NCI-H748 treated with DMSO at 0.1 percent for 48 hours (cell line): ENCODE results near the gene GMIP.
"Not testable (repeated sequence)": the region's sequence is repeated elsewhere in the genome, so short reads cannot be mapped to it uniquely, and the experiment has no call there.

Experiments
- DNase-seq: peaks from one replicate; lab custom pipeline; 2025; lab: John Stamatoyannopoulos, UW

The GMIP gene, protein sequence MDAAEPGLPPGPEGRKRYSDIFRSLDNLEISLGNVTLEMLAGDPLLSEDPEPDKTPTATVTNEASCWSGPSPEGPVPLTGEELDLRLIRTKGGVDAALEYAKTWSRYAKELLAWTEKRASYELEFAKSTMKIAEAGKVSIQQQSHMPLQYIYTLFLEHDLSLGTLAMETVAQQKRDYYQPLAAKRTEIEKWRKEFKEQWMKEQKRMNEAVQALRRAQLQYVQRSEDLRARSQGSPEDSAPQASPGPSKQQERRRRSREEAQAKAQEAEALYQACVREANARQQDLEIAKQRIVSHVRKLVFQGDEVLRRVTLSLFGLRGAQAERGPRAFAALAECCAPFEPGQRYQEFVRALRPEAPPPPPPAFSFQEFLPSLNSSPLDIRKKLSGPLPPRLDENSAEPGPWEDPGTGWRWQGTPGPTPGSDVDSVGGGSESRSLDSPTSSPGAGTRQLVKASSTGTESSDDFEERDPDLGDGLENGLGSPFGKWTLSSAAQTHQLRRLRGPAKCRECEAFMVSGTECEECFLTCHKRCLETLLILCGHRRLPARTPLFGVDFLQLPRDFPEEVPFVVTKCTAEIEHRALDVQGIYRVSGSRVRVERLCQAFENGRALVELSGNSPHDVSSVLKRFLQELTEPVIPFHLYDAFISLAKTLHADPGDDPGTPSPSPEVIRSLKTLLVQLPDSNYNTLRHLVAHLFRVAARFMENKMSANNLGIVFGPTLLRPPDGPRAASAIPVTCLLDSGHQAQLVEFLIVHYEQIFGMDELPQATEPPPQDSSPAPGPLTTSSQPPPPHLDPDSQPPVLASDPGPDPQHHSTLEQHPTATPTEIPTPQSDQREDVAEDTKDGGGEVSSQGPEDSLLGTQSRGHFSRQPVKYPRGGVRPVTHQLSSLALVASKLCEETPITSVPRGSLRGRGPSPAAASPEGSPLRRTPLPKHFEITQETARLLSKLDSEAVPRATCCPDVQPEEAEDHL

DNA sequence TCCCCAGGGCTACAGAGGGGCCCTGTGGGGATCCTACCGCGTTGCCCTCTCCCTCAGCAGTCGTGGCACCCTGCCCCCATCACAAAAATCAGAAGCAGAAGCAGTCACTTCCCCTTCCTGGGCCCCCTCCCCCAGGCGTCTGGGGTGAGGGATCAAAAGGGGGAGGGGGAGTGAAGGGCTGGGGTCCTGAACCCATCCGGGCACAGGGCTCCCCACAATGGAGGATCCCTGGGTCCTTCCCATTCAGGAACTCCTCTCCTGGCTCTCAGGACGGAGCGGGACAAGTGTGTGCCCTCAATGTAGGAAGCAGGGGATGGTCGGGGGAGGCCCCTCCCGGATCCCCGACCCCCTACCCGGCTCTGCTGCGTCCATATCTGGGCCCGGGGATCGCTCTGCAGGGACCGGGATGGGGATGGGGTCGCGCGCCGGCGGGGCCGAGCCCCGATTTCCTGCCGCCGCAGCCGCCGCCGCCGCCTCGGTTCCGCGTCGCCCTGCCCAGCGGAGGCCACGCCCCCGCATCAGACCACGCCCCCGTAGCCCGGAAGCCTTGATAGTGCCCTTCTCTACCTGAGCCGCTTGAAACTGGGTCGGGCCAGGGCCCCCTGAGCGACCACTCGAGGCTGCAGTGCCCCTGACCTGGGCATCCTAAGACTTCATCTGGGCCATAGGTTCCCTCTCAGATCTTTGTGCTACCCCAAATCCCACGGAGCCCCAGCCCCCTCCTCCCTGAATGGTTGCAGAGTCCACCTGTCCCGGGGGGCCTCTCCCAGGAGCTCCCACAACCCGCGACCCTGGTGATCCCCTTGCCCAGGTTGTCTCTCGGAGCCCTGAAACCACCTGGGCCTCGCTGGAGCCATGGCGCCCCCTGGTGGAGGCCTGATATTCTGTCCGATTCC, at the start of gene GMIP:
GMIP (minus strand) TSS at position 500 of the 896 bp plus-strand sequence; CDS start at position 372, 128 bp downstream.
- peak; percentile 54 for DNase-seq

DNA sequence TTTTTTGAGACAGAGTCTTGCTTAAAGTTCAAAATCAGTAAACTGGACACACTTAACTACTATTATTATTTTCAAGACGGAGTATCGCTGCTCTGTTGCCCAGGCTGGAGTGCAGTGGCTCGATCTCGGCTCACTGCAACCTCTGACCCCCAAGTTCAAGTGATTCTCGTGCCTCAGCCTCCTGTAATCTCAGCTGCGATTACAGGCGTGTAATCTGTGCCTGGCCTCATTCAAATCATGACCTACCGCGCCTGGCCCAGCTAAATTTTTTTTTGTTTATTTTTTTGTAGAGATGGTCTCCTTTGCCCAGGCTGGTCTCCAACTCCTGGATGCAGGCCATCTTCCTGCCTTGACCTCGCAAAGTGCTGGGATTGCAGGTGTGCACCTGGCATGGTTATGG, 48.2 kb upstream of the GMIP start:
- DNase-seq = no peak

DNA sequence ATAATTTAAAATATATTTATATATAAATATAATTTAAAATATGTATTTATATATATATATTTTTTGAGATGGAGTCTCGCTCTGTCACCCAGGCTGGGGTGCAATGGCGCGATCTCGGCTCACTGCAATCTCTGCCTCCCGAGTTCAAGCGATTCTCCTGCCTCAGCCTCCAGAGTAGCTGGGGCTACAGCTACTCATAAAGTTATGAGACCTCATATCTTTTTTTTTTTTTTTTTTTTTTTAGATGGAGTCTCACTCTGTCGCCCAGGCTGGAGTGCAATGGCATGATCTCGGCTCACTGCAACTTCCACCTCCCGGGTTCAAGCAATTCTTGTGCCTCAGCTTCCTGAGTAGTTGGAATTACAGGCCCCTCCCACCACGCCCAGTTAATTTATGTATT, 45.6 kb upstream of the GMIP start:
- not testable (repeated sequence) for DNase-seq

DNA sequence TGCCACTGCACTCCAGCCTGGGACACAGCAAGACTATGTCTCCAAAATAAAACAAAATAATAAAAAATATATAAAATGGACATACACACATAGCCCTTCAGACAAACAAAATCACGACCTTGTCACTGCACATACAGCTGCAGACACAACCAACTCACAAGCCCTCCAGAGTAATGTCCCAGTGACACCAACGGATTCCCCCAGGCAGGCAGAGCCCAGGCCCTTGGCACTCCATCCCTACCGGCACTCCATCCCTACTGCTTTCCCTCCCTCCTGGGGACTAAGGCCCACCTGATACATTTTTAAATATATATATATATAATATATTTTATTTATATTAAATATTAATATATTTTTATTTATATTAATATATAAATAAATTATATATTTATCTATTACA, 43.6 kb upstream of the GMIP start:
- DNase-seq = no peak

DNA sequence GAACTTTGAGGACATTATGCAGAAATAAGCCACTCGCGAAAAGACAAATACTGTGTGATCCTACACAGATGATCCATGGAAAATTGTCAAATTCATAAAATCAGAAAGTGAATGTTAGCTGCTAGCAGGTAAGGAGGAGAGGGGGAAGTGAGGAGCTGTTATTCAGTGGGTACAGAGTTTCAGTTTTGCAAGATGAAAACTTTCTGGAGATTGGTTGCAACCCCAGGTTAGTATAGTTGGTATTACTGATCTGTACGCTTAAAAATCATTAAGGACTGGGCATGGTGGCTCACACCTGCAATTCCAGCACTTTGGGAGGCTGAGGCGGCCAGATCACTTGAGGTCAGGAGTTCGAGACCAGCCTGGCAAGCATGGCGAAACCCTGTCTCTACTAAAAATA, 43.1 kb upstream of the GMIP start:
- no peak for DNase-seq

DNA sequence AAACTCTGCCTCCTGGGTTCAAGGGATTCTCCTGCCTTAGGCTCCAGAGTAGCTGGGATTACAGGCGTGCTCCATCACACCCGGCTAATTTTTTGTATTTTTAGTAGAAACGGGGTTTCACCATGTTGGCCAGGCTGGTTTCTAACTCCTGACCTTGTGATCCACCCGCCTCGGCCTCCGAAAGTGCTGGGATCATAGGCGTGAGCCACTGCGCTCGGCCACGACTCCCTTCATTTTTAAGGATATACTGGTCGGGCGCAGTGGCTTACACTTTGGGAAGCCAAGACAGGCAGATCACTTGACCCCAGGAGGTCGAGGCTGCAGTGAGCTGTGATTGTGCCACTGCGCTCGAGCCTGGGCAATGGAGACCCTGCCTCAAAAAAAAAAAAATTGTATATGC, 42.7 kb upstream of the GMIP start:
- DNase-seq = not testable (repeated sequence)

DNA sequence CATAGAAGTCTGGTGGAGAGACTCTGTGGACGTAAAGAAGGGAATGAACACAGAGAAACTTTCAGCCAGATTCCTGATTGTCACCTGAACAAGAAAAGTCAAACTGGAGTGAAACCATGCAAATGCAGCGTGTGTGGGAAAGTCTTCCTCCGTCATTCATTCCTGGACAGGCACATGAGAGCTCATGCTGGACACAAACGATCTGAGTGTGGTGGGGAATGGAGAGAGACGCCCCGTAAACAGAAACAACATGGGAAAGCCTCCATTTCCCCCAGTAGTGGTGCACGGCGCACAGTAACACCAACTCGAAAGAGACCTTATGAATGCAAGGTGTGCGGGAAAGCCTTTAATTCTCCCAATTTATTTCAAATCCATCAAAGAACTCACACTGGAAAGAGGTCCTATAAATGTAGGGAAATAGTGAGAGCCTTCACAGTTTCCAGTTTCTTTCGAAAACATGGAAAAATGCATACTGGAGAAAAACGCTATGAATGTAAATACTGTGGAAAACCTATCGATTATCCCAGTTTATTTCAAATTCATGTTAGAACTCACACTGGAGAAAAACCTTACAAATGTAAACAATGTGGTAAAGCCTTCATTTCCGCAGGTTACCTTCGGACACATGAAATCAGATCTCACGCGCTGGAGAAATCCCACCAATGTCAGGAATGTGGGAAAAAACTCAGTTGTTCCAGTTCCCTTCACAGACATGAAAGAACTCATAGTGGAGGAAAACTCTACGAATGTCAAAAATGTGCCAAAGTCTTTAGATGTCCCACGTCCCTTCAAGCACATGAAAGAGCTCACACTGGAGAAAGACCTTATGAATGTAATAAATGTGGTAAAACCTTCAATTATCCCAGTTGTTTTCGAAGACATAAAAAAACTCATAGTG, 36.0 kb upstream of the GMIP start:
- no peak for DNase-seq

DNA sequence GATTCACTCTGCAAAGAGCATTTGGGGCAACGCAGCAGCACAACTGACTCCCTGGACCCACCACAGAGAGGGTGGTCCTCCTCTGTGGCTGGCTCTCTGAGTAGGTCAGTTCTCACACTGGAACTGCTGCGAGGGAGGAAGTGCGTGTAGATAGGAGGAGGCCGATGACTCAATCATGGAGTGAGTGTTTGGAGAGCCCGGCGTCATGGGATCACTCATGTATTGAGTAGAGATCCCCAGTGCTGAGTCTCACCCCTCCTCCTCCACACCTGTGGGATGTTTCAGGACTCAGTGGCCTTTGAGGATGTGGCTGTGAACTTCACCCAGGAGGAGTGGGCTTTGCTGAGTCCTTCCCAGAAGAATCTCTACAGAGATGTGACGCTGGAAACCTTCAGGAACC, 34.1 kb upstream of the GMIP start:
- no peak for DNase-seq

DNA sequence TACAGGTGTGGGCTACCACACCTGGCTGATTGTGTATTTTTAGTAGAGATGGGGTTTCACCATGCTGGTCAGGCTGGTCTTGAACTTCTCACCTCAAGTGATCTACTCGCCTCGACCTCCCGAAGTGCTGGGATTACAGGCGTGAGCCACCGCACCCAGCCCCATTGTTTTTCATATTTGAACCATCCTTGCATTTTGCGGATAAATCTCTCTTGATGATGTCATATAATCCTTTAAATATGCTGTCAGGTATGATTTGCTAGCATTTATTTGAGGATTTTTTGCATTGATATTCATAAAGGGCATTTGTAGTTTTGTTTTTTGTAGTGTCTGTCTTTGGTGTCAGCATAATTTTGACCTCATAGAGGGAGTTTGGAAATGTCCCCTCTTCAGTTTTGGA, 30.9 kb upstream of the GMIP start:
- no peak for DNase-seq

DNA sequence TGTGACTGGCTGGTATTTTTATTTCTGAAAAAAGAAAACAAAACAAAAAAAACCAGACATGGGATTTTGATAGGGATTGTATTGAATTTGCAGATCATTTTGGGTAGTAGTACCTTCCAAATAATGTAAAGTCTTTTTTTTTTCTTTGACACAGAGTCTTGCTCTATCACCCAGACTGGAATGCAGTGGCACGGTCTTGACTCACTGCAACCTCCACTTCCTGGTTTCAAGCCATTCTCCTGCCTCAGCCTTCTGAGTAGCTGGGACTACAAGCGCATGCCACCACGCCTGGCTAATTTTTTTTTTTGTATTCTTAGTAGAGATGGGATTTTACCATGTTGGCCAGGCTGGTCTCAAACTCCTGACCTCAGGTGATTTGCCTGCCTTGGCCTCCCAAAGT, 29.4 kb upstream of the GMIP start:
- no peak for DNase-seq

DNA sequence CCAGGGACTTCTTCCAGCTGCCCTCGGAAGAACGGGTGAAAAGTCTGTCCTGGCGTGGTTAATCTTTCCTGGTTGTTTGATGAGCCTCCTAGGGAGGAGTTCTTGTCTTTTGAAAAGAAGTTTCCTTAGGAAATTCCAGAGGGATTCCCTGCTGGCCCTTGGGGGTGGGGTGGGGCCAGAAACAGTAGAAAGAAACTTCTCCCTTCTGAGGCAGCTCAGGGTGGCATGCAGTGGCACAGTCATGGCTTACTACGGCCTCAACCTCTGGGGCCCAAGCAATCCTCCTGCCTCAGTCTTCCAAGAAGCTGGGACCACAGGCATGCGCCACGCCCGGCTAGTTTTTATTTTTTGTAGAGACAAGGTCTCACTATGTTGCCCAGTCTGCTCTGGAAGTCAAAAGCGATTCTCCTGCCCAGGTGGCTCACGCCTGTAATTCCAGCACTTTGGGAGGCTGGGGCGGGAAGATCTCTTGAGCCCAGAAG, 26.7 kb upstream of the GMIP start:
- no peak for DNase-seq

DNA sequence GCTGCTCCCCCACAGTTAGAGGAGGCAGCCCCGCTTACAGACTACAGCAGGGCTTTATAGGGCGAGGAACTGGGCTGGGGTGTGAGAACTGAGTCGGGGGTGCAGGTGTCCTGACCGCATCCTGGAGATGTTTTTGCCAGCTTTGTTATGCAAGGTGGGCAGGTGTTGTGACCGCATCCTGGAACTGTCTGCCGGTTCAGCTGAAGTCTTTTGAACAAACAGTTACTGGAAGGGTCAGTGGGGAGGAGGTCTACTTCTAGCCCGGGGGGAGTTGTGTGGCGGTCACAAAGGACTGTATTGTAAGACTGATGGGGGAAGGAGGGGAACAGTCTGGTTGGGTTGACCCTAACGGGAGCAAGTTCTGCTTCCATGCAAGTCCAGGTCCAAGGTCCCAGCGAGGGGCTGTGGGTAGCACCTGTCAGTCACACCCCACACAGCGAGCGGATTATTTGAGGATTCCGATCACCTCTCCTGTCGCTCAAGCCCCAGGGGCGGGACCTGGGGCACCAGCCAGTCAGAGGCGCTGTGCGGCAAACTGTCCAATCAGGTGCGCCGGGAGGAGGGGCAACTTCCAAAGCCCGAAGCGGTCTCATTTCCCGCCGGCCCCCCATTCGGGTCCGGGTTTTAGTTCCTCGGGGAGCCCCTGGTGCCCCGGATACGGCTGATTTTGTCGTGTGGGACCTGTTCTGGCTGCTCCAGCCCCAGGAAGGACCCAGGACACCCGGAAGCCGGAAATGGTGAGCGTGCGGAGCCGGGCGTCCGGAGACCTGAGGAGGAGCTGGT, 25.0 kb upstream of the GMIP start, which contains the start of gene ZNF101:
ZNF101 (plus strand) TSS at position 610 of the 783 bp plus-strand sequence; CDS start at position 735, 125 bp downstream.
- DNase-seq = peak; percentile 84

DNA sequence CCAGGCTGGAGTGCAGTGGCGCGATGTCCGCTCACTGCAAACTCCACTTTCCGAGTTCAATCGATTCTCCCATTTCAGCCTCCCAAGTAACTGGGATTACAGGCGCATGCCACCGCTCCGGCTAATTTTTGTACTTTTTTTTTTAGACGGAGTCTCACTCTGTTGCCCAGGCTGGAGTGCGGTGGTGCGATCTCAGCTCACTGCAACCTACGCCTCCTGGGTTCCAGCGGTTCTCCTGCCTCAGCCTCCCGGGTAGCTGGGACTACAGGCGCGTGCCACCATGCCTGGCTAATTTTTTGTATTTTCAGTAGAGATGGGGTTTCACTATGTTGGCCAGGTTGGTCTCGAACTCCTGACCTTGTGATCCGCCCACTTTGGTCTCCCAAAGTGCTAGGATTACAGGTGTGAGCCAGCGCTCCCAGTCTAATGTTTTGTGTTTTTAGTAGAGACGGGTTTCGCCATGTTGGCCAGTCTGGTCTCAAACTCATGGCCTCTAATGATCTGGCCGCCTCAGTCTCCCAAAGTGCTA, 22.0 kb upstream of the GMIP start:
- not testable (repeated sequence) for DNase-seq

DNA sequence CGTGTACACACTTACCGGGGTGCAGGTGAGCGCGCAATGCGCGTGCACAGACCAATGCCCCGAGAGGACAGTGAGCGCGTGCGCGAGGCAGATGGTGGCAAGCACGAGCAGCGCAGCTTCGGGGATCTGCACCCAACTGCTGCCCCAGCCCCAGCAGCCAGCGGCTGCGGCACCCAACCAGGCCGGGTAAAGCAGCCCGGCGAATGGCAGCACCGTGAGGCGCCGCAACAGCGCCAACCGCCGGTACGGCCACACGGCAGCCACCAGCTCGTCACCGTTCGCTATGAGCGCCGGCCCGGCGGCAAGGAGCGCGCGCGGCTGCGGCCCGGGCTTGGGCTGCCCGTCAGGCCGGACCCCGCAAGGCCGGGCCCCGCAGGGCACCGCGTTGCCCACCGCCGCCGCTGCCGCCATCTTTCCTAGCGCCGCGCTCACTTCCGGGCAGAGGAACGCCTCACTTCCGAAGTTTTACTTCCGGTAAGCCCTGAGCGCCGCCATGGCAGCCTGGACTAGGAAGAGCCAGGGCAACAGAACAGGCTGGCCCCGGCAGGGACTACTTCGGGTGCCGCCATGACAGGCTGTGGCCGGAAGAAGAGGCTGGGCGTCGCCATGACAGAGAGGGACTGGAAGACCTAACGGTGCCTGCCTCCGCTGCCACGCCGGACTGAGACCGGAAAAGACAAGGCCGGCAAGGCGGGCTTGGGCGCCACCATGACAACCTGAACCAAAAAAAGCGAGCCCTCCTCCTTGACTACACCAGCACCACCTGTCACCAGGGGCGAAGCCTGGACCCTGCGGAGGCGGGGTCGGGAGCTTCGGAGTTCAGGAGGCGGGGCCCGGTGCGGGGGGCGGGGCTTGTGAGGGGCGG, 20.0 kb upstream of the GMIP start, which contains the start of gene ATP13A1:
ATP13A1 (minus strand) TSS at position 421 of the 865 bp plus-strand sequence; CDS start at position 411, 10 bp downstream.
- DNase-seq = peak; percentile 92

DNA sequence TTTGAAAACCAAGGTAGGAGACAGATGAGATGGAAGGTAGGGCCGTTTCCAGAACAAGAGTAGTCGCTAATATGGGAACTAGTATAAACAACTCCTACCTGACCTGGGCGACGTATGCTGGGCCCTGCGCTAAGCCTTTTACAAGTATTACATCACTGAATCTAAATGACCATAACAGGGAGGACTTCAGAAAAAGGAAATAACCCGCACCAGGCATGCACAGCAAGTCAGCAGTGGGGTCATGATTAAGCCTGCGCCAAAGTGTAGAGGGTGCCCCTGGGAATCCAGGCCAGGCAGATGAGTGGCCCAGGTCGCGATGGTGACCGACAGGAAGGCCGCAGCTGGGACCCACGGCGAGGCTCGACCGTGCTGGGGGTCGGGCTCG, 19.4 kb upstream of the GMIP start:
- no peak for DNase-seq

DNA sequence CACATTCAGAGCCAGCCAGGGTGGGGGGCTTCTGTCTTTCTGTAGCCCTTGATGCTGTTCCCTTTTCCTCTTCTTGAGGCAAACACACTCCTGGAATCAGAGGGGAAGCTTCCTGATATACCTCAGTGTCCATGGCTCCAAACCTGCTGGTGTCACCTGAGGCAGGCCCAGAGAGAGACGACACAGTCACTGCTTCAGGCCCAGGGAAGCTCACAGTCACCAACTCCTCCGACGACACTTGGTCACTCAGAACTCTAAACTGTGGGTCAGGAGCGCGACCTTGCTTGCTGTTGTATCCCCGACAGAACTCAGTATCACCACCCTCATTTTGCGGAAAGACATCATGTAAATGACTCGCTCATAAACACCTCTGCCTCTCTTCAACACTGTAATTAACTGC, 18.9 kb upstream of the GMIP start:
- DNase-seq = no peak

DNA sequence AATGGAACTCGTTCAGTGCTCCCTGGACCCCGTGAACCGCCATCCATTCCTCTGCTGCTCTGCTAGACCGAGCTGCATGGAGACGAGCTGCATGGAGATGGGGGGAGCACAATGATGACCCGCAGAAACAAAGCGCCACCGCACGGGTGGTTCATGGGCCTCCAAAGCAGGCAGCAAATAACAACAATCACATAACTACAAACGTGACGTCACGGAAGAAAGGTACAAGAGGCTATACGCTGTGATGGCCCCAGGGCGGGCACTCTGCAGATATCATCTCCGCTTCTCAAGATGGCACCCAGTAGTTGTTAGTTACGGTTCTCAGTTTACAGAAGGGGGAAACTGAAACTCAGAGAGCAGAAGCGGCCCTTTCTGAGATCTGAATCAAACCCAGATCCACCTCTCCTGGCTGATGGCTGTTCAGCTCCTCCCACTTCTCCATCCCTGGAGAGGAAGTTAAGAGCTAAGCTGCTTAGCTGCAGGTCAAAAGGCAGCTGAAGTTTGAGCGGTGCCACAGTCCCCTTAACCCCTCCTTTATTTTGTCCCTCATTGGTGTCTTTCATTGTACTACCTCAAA, 18.3 kb upstream of the GMIP start:
- DNase-seq = no peak

DNA sequence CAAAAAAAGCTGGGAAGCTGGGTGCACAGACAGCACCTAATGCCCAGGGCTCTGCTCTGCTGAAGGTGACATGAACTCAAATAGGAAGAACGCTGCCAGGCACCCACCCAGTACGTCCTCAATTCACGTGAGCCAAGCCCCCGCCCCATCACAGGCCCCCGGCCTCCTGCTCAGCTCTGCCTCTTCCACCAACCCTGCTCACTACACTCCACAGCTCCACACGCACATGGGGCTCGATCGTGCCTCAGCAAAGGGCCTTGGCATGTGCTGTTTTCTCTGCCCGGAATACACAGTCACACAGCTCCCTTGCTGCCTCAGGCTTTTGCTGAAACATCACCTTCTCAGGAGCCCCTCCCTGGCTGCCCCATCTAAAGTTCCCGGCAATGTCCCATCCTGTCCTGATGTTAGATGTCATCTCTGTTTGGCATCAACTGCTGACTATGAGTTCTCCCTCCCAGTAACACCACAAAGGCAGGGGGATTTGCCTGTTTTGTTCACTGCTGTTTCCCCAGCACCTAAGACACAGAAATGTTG, 17.8 kb upstream of the GMIP start:
- no peak for DNase-seq
